HepG2 (cell line): ENCODE data around the gene GTF2E1. TPM values are rescaled to one million over a fixed set of nuclear protein-coding genes. Genes with fewer than 3 reads are reported as not detected.
A peak's percentile ranks its signal among the peaks of the same experiment; 100 is the strongest.

Experiments
- ATAC-seq: fragments of 200-7000 bp; cut with Tn5 transposase; 3 replicates; pipeline ENCODE4 v1.9.1; 2020; ENCODE audit warnings: mild to moderate bottlenecking, moderate library complexity
- Bru-seq: library from RNA; stranded (reverse); fragments of 400-500 nt; gene quantifications from one replicate; lab custom pipeline; 2021; lab: Mats Ljungman, UMichigan
- BruChase-seq, 2 experiments: library from RNA; stranded (reverse); fragments of 400-500 nt; gene quantifications; one replicate each; lab custom pipeline; 2021; lab: Mats Ljungman, UMichigan
- BruUV-seq: library from RNA; stranded (reverse); fragments of 400-500 nt; replicated peaks from 2 replicates; lab custom pipeline; 2021; lab: Mats Ljungman, UMichigan
- CTCF ChIA-PET: fragments of 300-600 bp; formaldehyde crosslinking; extraction: SDS; loops from one replicate; lab custom pipeline; 2021; ENCODE audit warnings: low total read pairs, inconsistent platforms, low intra/inter-chr PET ratio; lab: Yijun Ruan, JAX
- POLR2A ChIA-PET: fragments of 350-600 bp; sonication (Branson Sonifier 250); formaldehyde crosslinking; loops from one replicate; lab custom pipeline; 2020; ENCODE audit warnings: antibody characterized with exemption, inconsistent platforms; lab: Yijun Ruan, JAX
- DNase-seq: peaks from one replicate; pipeline ENCODE4 v3.0.0-alpha.2; 2015; ENCODE audit warnings: low spot score
- FAIRE-seq: peaks from 3 replicates; lab custom pipeline; 2011; peaks lifted over from hg19 to GRCh38; lab: Jason Lieb, UNC
- H2AFZ ChIP-seq: one replicate; pipeline ENCODE4 v1.6.1; 2011; ENCODE audit warnings: low read length, inconsistent platforms
- H3K27ac ChIP-seq: fragments of 300-600 bp; 3 replicates; pipeline ENCODE4 v1.8.0; 2011; ENCODE audit warnings: mixed run types, mild to moderate bottlenecking, mixed read lengths, low read length, inconsistent platforms; ENCODE audit not compliant: insufficient read depth; ENCODE audit errors: extremely low read length
- H3K27me3 ChIP-seq, 2 experiments: fragments of 200-600 bp in 1 of 2; 2 replicates in 1 of 2; 3 replicates in 1 of 2; pipeline versions ENCODE4 v1.6.0 to v1.8.0; 2011; ENCODE audit warnings: low read length in 2 of 2, mild to moderate bottlenecking in 2 of 2, moderate library complexity in 2 of 2, inconsistent platforms in 1 of 2; ENCODE audit not compliant: insufficient read depth in 2 of 2, control insufficient read depth in 1 of 2
- H3K36me3 ChIP-seq, 2 experiments: fragments of 200-600 bp in 1 of 2; replicated peaks in 1 of 2; 2 replicates in 1 of 2; 3 replicates in 1 of 2; pipeline versions ENCODE4 v1.5.1 to v1.8.0; 2011; ENCODE audit warnings: low read length in 2 of 2, inconsistent platforms in 1 of 2; ENCODE audit not compliant: insufficient read depth in 2 of 2, control insufficient read depth in 1 of 2
- H3K4me1 ChIP-seq: 2 replicates; pipeline ENCODE4 v1.5.1; 2012; ENCODE audit warnings: low read length, inconsistent platforms; ENCODE audit not compliant: insufficient read depth
- H3K4me2 ChIP-seq: 2 replicates; pipeline ENCODE4 v1.6.0; 2011; ENCODE audit warnings: low read depth, low read length, inconsistent platforms
- H3K4me3 ChIP-seq, 3 experiments: fragments of 200-600 bp in 1 of 3; sonication (generic), shearing (Covaris generic) in 1 of 3; replicated peaks in 1 of 3; 2 replicates each; pipeline ENCODE4 v1.5.1; 2011 to 2016; ENCODE audit warnings: low read length in 3 of 3, inconsistent platforms in 2 of 3, low read depth in 2 of 3, mild to moderate bottlenecking in 2 of 3, control low read depth in 1 of 3, mixed read lengths in 1 of 3; ENCODE audit not compliant: insufficient read depth in 1 of 3
- H3K79me2 ChIP-seq: one replicate; pipeline ENCODE4 v1.6.1; 2011; ENCODE audit warnings: low read length, inconsistent platforms; ENCODE audit not compliant: insufficient read depth
- H3K9ac ChIP-seq: 2 replicates; pipeline ENCODE4 v1.6.0; 2011; ENCODE audit warnings: mild to moderate bottlenecking, low read depth, low read length, inconsistent platforms; ENCODE audit not compliant: insufficient read depth
- H3K9me3 ChIP-seq: 2 replicates; pipeline ENCODE4 v1.5.1; 2012; ENCODE audit warnings: mild to moderate bottlenecking, low read length
- H4K20me1 ChIP-seq: 2 replicates; pipeline ENCODE4 v1.6.0; 2011; ENCODE audit warnings: inconsistent platforms, mild to moderate bottlenecking, low read length, moderate library complexity; ENCODE audit not compliant: insufficient read depth
- BHLHE40 ChIP-seq: IDR thresholded peaks from 2 replicates; pipeline ENCODE4 v1.6.1; 2011; ENCODE audit warnings: low read length, improper control_type of control experiment
- CAMTA2 ChIP-seq: sonication (generic); formaldehyde crosslinking; IDR thresholded peaks from 2 replicates; pipeline ENCODE4 v1.4.0; 2020; ENCODE audit warnings: mild to moderate bottlenecking, missing genetic modification reagents, borderline replicate concordance
- GABPB1 ChIP-seq: IDR thresholded peaks from 2 replicates; pipeline ENCODE4 v1.6.1; 2016; ENCODE audit warnings: mild to moderate bottlenecking, missing genetic modification reagents, moderate library complexity, missing compliant biosample characterization
- GMEB2 ChIP-seq: IDR thresholded peaks from 2 replicates; pipeline ENCODE4 v1.6.1; 2016; ENCODE audit warnings: missing biosample characterization, missing genetic modification reagents, low read depth
- PHF8 ChIP-seq: sonication (generic); formaldehyde crosslinking; IDR thresholded peaks from 2 replicates; pipeline ENCODE4 v1.5.0; 2020; ENCODE audit warnings: missing genetic modification reagents
- RARA ChIP-seq: IDR thresholded peaks from 2 replicates; pipeline ENCODE4 v1.6.1; 2016; ENCODE audit warnings: missing genetic modification reagents, missing compliant biosample characterization
- REST ChIP-seq, 2 experiments: IDR thresholded peaks; 2 replicates each; pipeline ENCODE4 v1.6.1; 2011 to 2012; ENCODE audit warnings: low read length in 2 of 2, borderline replicate concordance in 1 of 2, low read depth in 1 of 2, mild to moderate bottlenecking in 1 of 2, moderate library complexity in 1 of 2
- TBX2 ChIP-seq: sonication (generic); formaldehyde crosslinking; IDR thresholded peaks from 2 replicates; pipeline ENCODE4 v1.5.0; 2020; ENCODE audit warnings: missing genetic modification reagents, mild to moderate bottlenecking, borderline replicate concordance
- ZBTB21 ChIP-seq: sonication (generic); formaldehyde crosslinking; IDR thresholded peaks from 2 replicates; pipeline ENCODE4 v1.4.0; 2020; ENCODE audit warnings: missing genetic modification reagents
- WGBS: methylation state at CpG from one replicate; pipeline ENCODE4 v1.1.6; 2017; ENCODE audit warnings: low lambda C conversion rate; 5-methylcytosine and 5-hydroxymethylcytosine counted together
- in situ Hi-C: cut with HindIII; loops from 2 replicates; pipeline ENCODE4 v1.10.0; 2017; ENCODE audit warnings: low pct_unique_long_range_greater_than_20kb; ENCODE audit not compliant: extremely low pct_ligation_motif_present
- intact Hi-C: fragments of 100-400 bp; cut with micrococcal nuclease; formaldehyde crosslinking; loops from one replicate; pipeline ENCODE4 v1.10.0; 2022; ENCODE audit not compliant: unreplicated experiment
- long read RNA-seq, 2 experiments: library from RNA in 1 of 2; library from polyadenylated mRNA in 1 of 2; stranded (forward) in 1 of 2; unstranded in 1 of 2; transcript quantifications; one replicate each; pipeline ENCODE4 v2.0.0, GENCODE V29; 2019 to 2022
- polyA minus RNA-seq, 3 experiments: library from RNA; depleted of rRNA, polyadenylated mRNA; stranded (reverse); fragments of >200 nt; gene quantifications; 2 replicates each; pipeline ENCODE4 v1.2.3, GENCODE V29; 2011; ENCODE audit warnings: low replicate concordance in 1 of 3
- polyA plus RNA-seq, 8 experiments: library from polyadenylated mRNA; depleted of rRNA in 3 of 8; stranded (reverse) in 7 of 8; unstranded in 1 of 8; fragments of >200 nt; fragmentation: Illumina TruSeq in 4 of 8; extraction: Trizol in 4 of 8; gene quantifications; 2 replicates each; pipeline versions ENCODE4 v1.2.1 to v1.2.3, GENCODE V29; 2011 to 2016; ENCODE audit warnings: low read depth in 4 of 8, missing spikeins in 1 of 8, mixed read lengths in 1 of 8; ENCODE audit not compliant: insufficient read depth in 1 of 8
- total RNA-seq, 5 experiments: library from RNA; depleted of rRNA; stranded (reverse); fragments of >200 nt; fragmentation: Illumina TruSeq; extraction: Trizol; gene quantifications; 2 replicates each; pipeline ENCODE4 v1.2.3, GENCODE V29; 2016; ENCODE audit warnings: low read depth in 1 of 5
- TF ChIP-seq, protein P1 (sequence below): sonication (generic); formaldehyde crosslinking; IDR thresholded peaks from 2 replicates; pipeline ENCODE4 v1.5.0; 2020; ENCODE audit warnings: missing genetic modification reagents

The GTF2E1 gene
- total RNA-seq (2016; rRNA removed; fragmentation: Illumina TruSeq; extraction: Trizol) (21.5 and 29.0 TPM in 2 replicates), polyA plus RNA-seq (2011; rRNA removed) (7.7 and 8.3 TPM in 2 replicates), polyA minus RNA-seq (2011; rRNA and poly(A)+ RNA removed; ENCODE audit: low replicate concordance) (4.0 and 23.8 TPM in 2 replicates), Bru-seq, nascent RNA (percentile 68 among the genes with signal in this experiment), BruChase-seq, experiment 1, labeled RNA remaining after a 6-hour chase (percentile 61 among the genes with signal in this experiment), BruChase-seq, experiment 2, labeled RNA remaining after a 2-hour chase (percentile 66 among the genes with signal in this experiment)
- total RNA-seq (2016; cell fraction: cytosol; rRNA removed; fragmentation: Illumina TruSeq; extraction: Trizol; ENCODE audit: low read depth), result 13.7 and 17.7 TPM in 2 replicates
- total RNA-seq (2016; cell fraction: insoluble cytoplasmic fraction; rRNA removed; fragmentation: Illumina TruSeq; extraction: Trizol), result 19.8 and 26.6 TPM in 2 replicates
- 8.6 and 13.7 TPM in 2 replicates for total RNA-seq (2016; cell fraction: membrane; rRNA removed; fragmentation: Illumina TruSeq; extraction: Trizol)
- 11.6 and 16.6 TPM in 2 replicates for total RNA-seq (2016; cell fraction: nucleus; rRNA removed; fragmentation: Illumina TruSeq; extraction: Trizol)
- 5.3 and 6.9 TPM in 2 replicates for polyA plus RNA-seq (2011; cell fraction: cytosol; rRNA removed)
- polyA plus RNA-seq (2011; cell fraction: nucleus; rRNA removed), result 2.2 and 4.6 TPM in 2 replicates
- 8.4 and 9.2 TPM in 2 replicates for polyA plus RNA-seq (2012)
- 0.76 and 1.3 TPM in 2 replicates for polyA plus RNA-seq (2016; cell fraction: cytosol; fragmentation: Illumina TruSeq; extraction: Trizol; ENCODE audit: low read depth)
- 16.9 and 19.8 TPM in 2 replicates for polyA plus RNA-seq (2016; cell fraction: insoluble cytoplasmic fraction; fragmentation: Illumina TruSeq; extraction: Trizol; ENCODE audit: low read depth)
- polyA plus RNA-seq (2016; cell fraction: membrane; fragmentation: Illumina TruSeq; extraction: Trizol; ENCODE audit: low read depth), result 3.4 and 3.9 TPM in 2 replicates
- polyA plus RNA-seq (2016; cell fraction: nucleus; fragmentation: Illumina TruSeq; extraction: Trizol; ENCODE audit: insufficient read depth, low read depth), result 13.4 and 14.7 TPM in 2 replicates
- polyA minus RNA-seq (2011; cell fraction: cytosol; rRNA and poly(A)+ RNA removed), result 6.5 and 8.1 TPM in 2 replicates
- polyA minus RNA-seq (2011; cell fraction: nucleus; rRNA and poly(A)+ RNA removed), result 7.3 and 14.3 TPM in 2 replicates
- long read RNA-seq, experiment 1, partial matches to known transcripts, result 1 of 5 reads
- long read RNA-seq, experiment 1, other reads (novel, unspliced or antisense), result 0 of 5 reads
- long read RNA-seq, experiment 2, partial matches to known transcripts, result 6 of 8 reads
- long read RNA-seq, experiment 2, other reads (novel, unspliced or antisense), result 0 of 8 reads

DNA sequence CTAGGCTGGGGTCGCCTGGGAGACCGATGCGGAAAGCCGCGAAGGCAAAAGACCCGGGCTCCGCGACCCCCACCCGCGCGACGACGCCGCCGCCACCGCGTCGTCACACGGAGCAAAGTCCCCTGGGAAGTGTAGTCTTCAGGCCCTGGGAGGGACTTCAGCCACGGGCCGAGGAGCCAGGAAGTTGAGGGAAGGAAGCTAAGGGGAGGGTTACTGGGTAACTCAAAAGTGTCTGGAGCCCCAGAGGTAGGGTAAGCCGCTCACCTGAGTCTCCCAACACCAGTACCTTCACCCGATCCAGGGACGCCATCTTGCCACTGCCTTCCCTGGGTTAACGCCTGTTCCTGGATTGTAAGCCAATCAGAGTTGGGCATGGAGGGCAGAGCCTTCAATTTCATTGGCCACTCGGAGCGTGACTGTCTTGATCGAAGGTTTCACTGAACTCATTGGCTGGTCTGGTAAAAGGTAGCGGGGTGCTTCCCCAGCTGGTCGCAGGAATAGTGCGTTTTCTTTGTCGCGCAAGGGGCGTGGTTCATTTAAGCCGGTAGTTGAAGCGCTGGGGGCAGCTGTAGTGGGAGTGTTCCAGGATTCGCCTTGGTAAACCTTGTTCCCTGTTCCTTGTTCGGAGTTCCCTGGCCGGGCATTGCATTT, at the start of gene GTF2E1, which contains the start of gene RABL3:
Gene GTF2E1 (plus strand): TSS at position 547 of the 651 bp plus-strand sequence. CDS start 7,809 bp downstream, outside the sequence.
Gene RABL3 (minus strand): TSS at position 319 of the 651 bp plus-strand sequence. CDS start 9 bp downstream, at position 310.
- peak within 1 kb of the TSS; percentile 89 to 98 (median 90) for H3K4me3 ChIP-seq
- DNase-seq (peak; percentile 99), ATAC-seq (peak; percentile 98), FAIRE-seq (peak; percentile 99)
- H3K27ac ChIP-seq, result peak within 1 kb of the TSS; percentile 98
- H3K9ac ChIP-seq, result peak within 1 kb of the TSS; percentile 98
- no TSS peak for BruUV-seq
- ChIA-PET CTCF (no interaction called here), POLR2A (interaction anchor here (0.6 to 2.6 kb wide), 7 partner anchors 18 to 146 kb away, joined by 3 to 18 read pairs (median 3); partner anchors contain the start of genes HGD and NDUFB4)
- WGBS, result under 1% methylated on average over 23 of the region's 39 CpGs
- in situ Hi-C loops, result loop anchor here (5.0 kb wide), 1 partner anchor 65 kb away; no protein-coding TSS in a partner anchor
- H3K9me3 ChIP-seq, result no peaks in the 10 kb centered on the region
- no peaks in the 10 kb centered on the region for H4K20me1 ChIP-seq
- 0 out of 5 replicates have a peak, but pooled peaks cover 0 to 7% of the 10 kb centered on the region in 2 experiments for H3K36me3 ChIP-seq
- peaks cover 29% of the 10 kb centered on the region for H3K4me1 ChIP-seq
- peak within 1 kb of the TSS; percentile 80 for H3K4me2 ChIP-seq
- no peaks in the 10 kb centered on the region; a peak in 1 of 5 replicates for H3K27me3 ChIP-seq
- peak within 1 kb of the TSS; percentile 94 for H2AFZ ChIP-seq
- H3K79me2 ChIP-seq, result peaks cover 47% of the 10 kb centered on the region
- intact Hi-C loops, result loop anchor here (1.0 to 5.0 kb wide), 3 partner anchors 60 to 105 kb away; partner anchors contain the start of gene HGD
- TF ChIP-seq REST (IDR thresholded peaks at IDR 0.05; ENCODE audit: borderline replicate concordance in 1 of 2, low read depth in 1 of 2, low read length in 2 of 2) (peak in 1 of 2 experiments; percentile 19; a peak in 1 of 4 replicates), RARA (CRISPR knock-in tag) (no peak; the same call in 1 of the 2 replicates), ZBTB21 (CRISPR knock-in tag) (0 out of 2 replicates have a peak, but pooled peaks have one; percentile 9), TBX2 (CRISPR knock-in tag) (peak; percentile 63; the same call in 1 of the 2 replicates), GMEB2 (peak; percentile 82), BHLHE40 (no peak), CAMTA2 (CRISPR knock-in tag) (0 out of 2 replicates have a peak, but pooled peaks have one; percentile 55), GABPB1 (peak; percentile 88), PHF8 (CRISPR knock-in tag) (peak; percentile 83)
- TF ChIP-seq, protein P1, sequence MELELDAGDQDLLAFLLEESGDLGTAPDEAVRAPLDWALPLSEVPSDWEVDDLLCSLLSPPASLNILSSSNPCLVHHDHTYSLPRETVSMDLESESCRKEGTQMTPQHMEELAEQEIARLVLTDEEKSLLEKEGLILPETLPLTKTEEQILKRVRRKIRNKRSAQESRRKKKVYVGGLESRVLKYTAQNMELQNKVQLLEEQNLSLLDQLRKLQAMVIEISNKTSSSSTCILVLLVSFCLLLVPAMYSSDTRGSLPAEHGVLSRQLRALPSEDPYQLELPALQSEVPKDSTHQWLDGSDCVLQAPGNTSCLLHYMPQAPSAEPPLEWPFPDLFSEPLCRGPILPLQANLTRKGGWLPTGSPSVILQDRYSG (CRISPR knock-in tag), result 0 out of 2 replicates have a peak, but pooled peaks have one; percentile 29
